ENCODE measurements around the gene RDM1. TPM values are rescaled to one million over a fixed set of nuclear protein-coding genes. Genes with fewer than 3 reads are reported as not detected.
A peak's percentile ranks its signal among the peaks of the same experiment; 100 is the strongest.

RDM1 gene
- total RNA-seq, 1 experiment from 2014 or later, result 5.5 TPM

DNA sequence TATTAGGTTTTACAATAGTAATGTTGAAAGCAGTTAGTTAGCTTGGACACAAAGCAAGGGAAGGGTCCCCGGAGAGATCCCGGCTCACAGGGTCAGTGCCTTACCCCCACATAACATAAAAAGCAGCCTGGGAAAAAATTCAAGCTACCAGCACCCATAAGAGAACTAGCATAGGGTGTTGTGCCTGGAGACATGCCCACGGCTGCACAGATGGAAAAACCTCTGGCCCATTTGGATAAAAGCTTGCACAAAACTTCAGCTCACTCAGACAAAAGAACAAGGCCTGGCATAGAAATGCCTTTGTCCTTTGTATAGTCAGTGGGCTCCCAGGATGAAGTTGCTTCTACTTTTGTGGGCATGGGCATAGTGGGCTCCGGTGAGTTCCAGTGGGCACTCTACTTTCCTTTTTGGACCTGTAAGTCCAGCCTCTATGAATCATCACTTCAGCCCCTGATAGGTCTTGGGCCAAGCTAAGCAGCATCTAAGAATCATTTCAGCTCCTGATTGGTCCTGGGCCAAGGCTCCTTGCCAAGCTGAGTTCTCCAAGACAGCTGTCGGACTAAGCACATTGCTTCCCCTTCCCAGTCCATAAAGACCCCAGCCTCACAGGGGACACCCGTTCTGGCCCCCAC is 1.3 kb upstream of the RDM1 start:
- Histone ChIP-seq H3K36me3 (ENCODE audit: control insufficient read depth, insufficient read depth, low read length) (no peaks in the 10 kb centered on the region; the same call in 1 of the 2 replicates), H3K27ac (ENCODE audit: low read length) (peak overlapping the region; percentile 88; the same call in 1 of the 2 replicates), H3K9me3 (ENCODE audit: control insufficient read depth, insufficient read depth, low read depth, low read length) (no peaks in the 10 kb centered on the region), H3K27me3 (ENCODE audit: control insufficient read depth, insufficient read depth, low read length) (no peaks in the 10 kb centered on the region), H3K4me3 (ENCODE audit: low read depth in 2 of 2, low read length in 2 of 2) (no peak overlapping the region), H3K4me1 (ENCODE audit: control insufficient read depth, insufficient read depth, low read length) (peaks cover 16% of the 10 kb centered on the region)
- ATAC-seq (no peak), DNase-seq (ENCODE audit: low read depth, low spot score) (no peak)
- intact Hi-C loops (cut with micrococcal nuclease; ENCODE audit: unreplicated experiment), result no loop called here
- CTCF ChIA-PET, result interaction anchor here (0.6 to 1.0 kb wide), 2 partner anchors 10 to 17 kb away, joined by 8 to 10 read pairs; no protein-coding TSS in a partner anchor
- TF ChIP-seq TCF7L2 (IDR thresholded peaks at IDR 0.05; ENCODE audit: low read depth, low read length) (no peak), POLR2AphosphoS5 (IDR thresholded peaks at IDR 0.05; ENCODE audit: low read depth, low read length) (no peak), REST (IDR thresholded peaks at IDR 0.05; ENCODE audit: insufficient read depth in 1 of 2, low read depth in 2 of 2, low read length in 1 of 2) (no peak), SIN3A (IDR thresholded peaks at IDR 0.05; ENCODE audit: borderline replicate concordance, insufficient read depth, low read depth, low read length) (no peak)
- TF ChIP-seq, protein P1, sequence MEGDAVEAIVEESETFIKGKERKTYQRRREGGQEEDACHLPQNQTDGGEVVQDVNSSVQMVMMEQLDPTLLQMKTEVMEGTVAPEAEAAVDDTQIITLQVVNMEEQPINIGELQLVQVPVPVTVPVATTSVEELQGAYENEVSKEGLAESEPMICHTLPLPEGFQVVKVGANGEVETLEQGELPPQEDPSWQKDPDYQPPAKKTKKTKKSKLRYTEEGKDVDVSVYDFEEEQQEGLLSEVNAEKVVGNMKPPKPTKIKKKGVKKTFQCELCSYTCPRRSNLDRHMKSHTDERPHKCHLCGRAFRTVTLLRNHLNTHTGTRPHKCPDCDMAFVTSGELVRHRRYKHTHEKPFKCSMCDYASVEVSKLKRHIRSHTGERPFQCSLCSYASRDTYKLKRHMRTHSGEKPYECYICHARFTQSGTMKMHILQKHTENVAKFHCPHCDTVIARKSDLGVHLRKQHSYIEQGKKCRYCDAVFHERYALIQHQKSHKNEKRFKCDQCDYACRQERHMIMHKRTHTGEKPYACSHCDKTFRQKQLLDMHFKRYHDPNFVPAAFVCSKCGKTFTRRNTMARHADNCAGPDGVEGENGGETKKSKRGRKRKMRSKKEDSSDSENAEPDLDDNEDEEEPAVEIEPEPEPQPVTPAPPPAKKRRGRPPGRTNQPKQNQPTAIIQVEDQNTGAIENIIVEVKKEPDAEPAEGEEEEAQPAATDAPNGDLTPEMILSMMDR (IDR thresholded peaks at IDR 0.05), result no peak
- in situ Hi-C loops (cut with HindIII; ENCODE audit: low pct_unique_long_range_greater_than_20kb, low sequenced_read_pairs), result no loop called here
- POLR2A ChIA-PET, result interaction anchor here (0.5 kb wide), 1 partner anchor 179 kb away, joined by 3 read pairs; no protein-coding TSS in a partner anchor
- BruUV-seq (replicated peaks), result no TSS peak

GRCh38 chr17:35927714-35928113 is 2.9 kb downstream of the RDM1 start:
- no peak overlapping the region for H3K4me3 ChIP-seq (ENCODE audit: low read depth in 2 of 2, low read length in 2 of 2)
- ChIA-PET POLR2A (no interaction called here), CTCF (interaction anchor here (0.6 kb wide), 1 partner anchor 26 kb away, joined by 5 read pairs; no protein-coding TSS in a partner anchor)
- no peak overlapping the region for H3K27ac ChIP-seq (ENCODE audit: low read length)
- peaks cover 16% of the 10 kb centered on the region for H3K4me1 ChIP-seq (ENCODE audit: control insufficient read depth, insufficient read depth, low read length)
- intact Hi-C loops (cut with micrococcal nuclease; ENCODE audit: unreplicated experiment), result no loop called here
- no peak for DNase-seq (ENCODE audit: low read depth, low spot score)
- in situ Hi-C loops (cut with HindIII; ENCODE audit: low pct_unique_long_range_greater_than_20kb, low sequenced_read_pairs), result no loop called here
- ATAC-seq, result no peak
- no peaks in the 10 kb centered on the region for H3K27me3 ChIP-seq (ENCODE audit: control insufficient read depth, insufficient read depth, low read length)
- H3K9me3 ChIP-seq (ENCODE audit: control insufficient read depth, insufficient read depth, low read depth, low read length), result no peaks in the 10 kb centered on the region
- no TSS peak for BruUV-seq (replicated peaks)
- H3K36me3 ChIP-seq (ENCODE audit: control insufficient read depth, insufficient read depth, low read length), result no peaks in the 10 kb centered on the region; the same call in 1 of the 2 replicates
- TF ChIP-seq POLR2AphosphoS5 (IDR thresholded peaks at IDR 0.05; ENCODE audit: low read depth, low read length) (no peak), SIN3A (IDR thresholded peaks at IDR 0.05; ENCODE audit: borderline replicate concordance, insufficient read depth, low read depth, low read length) (no peak), REST (IDR thresholded peaks at IDR 0.05; ENCODE audit: insufficient read depth in 1 of 2, low read depth in 2 of 2, low read length in 1 of 2) (no peak), TCF7L2 (IDR thresholded peaks at IDR 0.05; ENCODE audit: low read depth, low read length) (no peak)
- TF ChIP-seq, protein P1 (IDR thresholded peaks at IDR 0.05), result no peak
